Stomach smooth muscle (tissue), 2 donors: ENCODE data around the gene ORAI3.
A peak's percentile ranks its signal among the peaks of the same experiment; 100 is the strongest.

ENCODE experiments used
- H3K27ac ChIP-seq: one replicate; pipeline ENCODE4 v1.7.0; 2013; ENCODE audit warnings: mild to moderate bottlenecking, low read length, inconsistent platforms
- H3K27me3 ChIP-seq, 2 donors: one replicate each; pipeline ENCODE4 v1.7.0; 2013; ENCODE audit warnings: low read length in 2 of 2; ENCODE audit not compliant: insufficient read depth in 2 of 2, control insufficient read depth in 1 of 2
- H3K36me3 ChIP-seq, 2 donors: one replicate each; pipeline ENCODE4 v1.7.0; 2013; ENCODE audit warnings: low read length in 2 of 2; ENCODE audit not compliant: control insufficient read depth in 2 of 2, insufficient read depth in 2 of 2
- H3K4me1 ChIP-seq: one replicate; pipeline ENCODE4 v1.7.0; 2013; ENCODE audit warnings: low read length; ENCODE audit not compliant: control insufficient read depth, insufficient read depth
- H3K4me3 ChIP-seq, 2 donors: one replicate each; pipeline ENCODE4 v1.7.0; 2013; ENCODE audit warnings: low read length in 2 of 2
- H3K9ac ChIP-seq, 2 donors: one replicate each; pipeline ENCODE4 v1.7.0; 2013; ENCODE audit warnings: low read length in 2 of 2, mild to moderate bottlenecking in 1 of 2
- H3K9me3 ChIP-seq, 2 donors: one replicate each; pipeline ENCODE4 v1.7.0; 2013; ENCODE audit warnings: low read length in 2 of 2; ENCODE audit not compliant: control insufficient read depth in 2 of 2
- donor health status: healthy.
- donor health status: Pancreatic carcinoma.

Gene ORAI3

DNA sequence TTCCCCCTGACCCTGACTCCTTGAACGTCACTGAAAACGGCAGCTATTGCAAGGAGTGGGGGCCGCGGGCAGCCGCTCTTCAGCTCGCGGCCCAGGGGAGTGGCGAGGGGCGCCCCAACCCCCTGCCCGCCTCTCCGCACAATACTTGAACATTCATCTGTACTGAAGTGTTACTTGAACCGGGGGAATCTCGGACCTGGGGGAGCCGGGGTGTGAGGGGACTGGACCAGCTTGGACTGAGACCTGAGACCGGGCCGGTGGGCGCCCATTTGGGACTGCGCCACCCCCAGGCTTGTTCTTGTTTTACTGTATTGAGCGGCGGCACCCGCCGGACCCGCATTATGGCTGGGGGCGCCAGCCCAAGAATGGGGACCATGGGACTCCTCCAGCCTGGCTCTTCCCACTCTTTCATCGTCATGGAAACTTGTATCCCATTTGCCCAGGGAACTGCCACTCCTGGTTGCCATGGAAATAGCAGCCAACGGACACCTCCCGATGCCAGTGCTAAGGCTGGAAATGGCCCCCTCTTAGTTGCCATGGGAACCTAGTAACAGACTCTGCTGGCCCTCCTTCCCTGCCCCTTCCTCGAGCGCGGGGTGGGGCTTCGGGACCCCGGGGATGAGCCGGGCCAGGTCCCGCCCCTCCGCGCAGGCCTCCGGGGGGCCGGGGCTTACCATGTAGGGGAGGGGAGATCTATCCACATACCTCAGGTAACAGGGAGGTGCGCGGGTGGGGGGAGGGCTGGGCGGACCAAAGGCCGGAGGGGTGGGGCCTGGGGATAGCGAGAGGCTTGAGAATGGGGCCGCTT, 805 bp upstream of the ORAI3 start:
- Histone ChIP-seq H3K27me3 (no peaks in the 10 kb centered on the region), H3K4me1 (peaks cover 29% of the 10 kb centered on the region), H3K9ac (peak overlapping the region; percentile 69 to 81), H3K36me3 (peaks cover 3 to 8% of the 10 kb centered on the region in 2 donors), H3K27ac (peak overlapping the region; percentile 85), H3K4me3 (peak overlapping the region; percentile 80 to 93), H3K9me3 (no peaks in the 10 kb centered on the region)

DNA sequence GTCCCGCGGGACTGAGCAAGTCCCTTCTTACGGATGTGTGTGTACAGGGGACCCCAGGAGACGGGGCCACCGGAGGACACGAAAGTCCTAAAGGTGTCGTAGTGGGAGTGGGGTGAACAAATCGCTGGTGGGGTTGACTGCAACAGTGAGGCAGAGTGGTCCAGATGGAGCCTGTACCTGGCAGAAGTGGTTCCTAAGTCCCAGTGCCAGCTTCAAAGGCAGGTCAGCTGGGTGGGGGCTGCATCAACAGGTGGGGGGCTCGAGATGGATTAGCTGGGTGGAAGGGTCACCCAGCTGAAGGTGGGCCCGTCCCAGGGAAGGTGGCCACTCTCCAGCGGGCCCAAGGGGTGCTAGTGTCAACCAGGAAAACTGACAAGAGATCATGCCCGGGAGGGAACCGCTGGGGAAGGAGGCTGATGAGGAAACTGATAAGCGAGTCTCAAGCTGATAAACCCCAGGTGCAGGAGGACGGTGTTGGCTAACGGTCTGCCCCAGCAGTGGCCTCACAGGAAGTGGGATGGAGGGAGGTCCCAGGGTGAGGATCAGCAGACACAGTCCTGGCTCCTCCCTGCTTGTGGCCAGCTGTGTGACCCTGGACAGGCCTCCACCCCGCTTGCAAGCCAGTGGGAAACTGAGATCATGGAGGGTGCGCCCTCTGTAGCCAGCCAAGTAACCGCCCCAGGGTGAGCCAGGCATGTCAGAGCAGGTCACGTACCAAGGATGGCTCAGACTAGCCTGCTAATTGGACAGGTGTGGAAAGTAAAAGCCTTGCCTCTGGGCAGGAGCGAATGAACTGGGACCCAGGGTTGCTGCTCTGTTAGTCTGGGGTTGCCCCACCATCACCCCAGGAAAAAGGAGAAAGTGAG, 1.0 kb downstream of the ORAI3 start:
- Histone ChIP-seq H3K9me3 (no peaks in the 10 kb centered on the region), H3K4me3 (peak overlapping the region; percentile 80 to 93), H3K9ac (peak overlapping the region; percentile 71 to 81), H3K27me3 (no peaks in the 10 kb centered on the region), H3K36me3 (peaks cover 0 to 4% of the 10 kb centered on the region in 2 donors), H3K4me1 (peaks cover 38% of the 10 kb centered on the region), H3K27ac (peak overlapping the region; percentile 85)

DNA sequence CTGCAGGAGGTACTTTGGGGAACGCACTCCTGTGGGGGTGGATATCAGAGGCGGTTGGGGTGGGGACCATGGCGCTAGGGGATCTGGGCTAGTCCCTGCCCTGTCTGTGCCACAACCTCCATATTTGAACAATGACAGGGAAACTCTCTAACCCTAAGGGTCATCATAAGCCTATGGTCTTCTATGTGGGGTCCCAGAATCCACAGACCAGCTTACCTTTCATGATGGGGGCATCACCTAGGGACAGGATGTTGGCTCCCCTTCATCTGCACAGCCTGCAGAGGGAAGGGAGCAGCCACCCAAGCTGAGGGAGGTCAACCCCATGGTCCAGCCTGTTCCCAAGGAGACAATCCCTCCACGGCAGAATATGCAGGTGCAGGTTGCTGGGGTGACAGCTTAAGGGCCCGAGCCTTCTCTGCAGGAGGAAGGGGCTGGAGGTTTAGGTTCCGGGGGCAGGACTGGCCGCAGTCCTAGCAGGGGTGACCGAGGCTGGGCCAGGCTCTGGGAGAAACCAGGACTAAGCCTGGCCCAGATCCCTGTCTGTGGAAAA, 1.7 kb downstream of the ORAI3 start:
- H3K4me3 ChIP-seq, result peak overlapping the region; percentile 80 to 93
- H3K27ac ChIP-seq, result peak overlapping the region; percentile 85
- no peaks in the 10 kb centered on the region for H3K9me3 ChIP-seq
- peak overlapping the region in 1 of 2 donors; percentile 81 for H3K9ac ChIP-seq
- H3K36me3 ChIP-seq, result peaks cover 0 to 4% of the 10 kb centered on the region in 2 donors
- peaks cover 38% of the 10 kb centered on the region for H3K4me1 ChIP-seq
- H3K27me3 ChIP-seq, result no peaks in the 10 kb centered on the region

DNA sequence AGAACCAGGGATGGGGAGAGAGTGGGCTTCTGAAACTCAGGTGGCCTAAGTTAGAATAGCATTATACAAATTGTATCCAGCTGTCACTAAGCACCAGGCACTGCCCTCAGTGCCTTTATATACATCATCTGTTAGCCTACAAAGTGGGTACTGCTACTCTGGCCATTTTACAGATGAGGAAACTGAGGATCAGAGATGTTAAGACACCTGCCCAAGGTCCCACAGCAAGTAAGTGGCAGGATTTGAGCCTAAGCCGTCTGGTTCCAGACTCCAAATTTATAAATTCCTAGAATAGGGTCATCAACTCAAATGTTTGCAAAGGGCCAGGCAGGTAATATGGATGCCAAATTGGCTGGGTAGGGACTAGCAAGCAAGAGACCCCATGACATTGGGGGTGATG, 2.3 kb downstream of the ORAI3 start:
- H3K36me3 ChIP-seq, result peaks cover 0 to 4% of the 10 kb centered on the region in 2 donors
- no peaks in the 10 kb centered on the region for H3K9me3 ChIP-seq
- no peak overlapping the region for H3K9ac ChIP-seq
- H3K27ac ChIP-seq, result peak overlapping the region; percentile 85
- peaks cover 38% of the 10 kb centered on the region for H3K4me1 ChIP-seq
- H3K27me3 ChIP-seq, result no peaks in the 10 kb centered on the region
- peak overlapping the region in 1 of 2 donors; percentile 80 for H3K4me3 ChIP-seq

DNA sequence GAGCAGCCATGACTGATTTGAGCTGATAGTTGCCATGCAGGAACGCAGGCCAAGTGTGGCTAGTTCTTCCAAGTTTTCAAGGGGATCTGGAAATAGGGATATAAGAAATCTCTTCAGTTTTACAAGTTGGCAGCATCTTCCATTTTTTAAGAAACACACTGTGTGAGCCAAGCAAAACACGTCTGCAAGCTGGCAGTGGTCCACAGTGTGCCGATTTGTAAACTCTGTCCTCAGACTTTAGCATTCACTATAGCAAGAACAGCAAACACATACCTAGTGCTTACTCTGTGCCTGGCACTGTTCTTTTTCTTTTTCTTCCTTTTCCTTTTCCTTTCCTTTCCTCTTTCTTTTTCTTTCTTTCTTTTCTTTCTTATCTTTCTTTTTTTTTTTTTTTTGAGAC, 2.9 kb downstream of the ORAI3 start:
- no peaks in the 10 kb centered on the region for H3K27me3 ChIP-seq
- H3K9ac ChIP-seq, result peak overlapping the region in 1 of 2 donors; percentile 5
- no peak overlapping the region for H3K4me3 ChIP-seq
- H3K4me1 ChIP-seq, result peaks cover 42% of the 10 kb centered on the region
- peaks cover 0 to 4% of the 10 kb centered on the region in 2 donors for H3K36me3 ChIP-seq
- peak overlapping the region; percentile 85 for H3K27ac ChIP-seq
- no peaks in the 10 kb centered on the region for H3K9me3 ChIP-seq

DNA sequence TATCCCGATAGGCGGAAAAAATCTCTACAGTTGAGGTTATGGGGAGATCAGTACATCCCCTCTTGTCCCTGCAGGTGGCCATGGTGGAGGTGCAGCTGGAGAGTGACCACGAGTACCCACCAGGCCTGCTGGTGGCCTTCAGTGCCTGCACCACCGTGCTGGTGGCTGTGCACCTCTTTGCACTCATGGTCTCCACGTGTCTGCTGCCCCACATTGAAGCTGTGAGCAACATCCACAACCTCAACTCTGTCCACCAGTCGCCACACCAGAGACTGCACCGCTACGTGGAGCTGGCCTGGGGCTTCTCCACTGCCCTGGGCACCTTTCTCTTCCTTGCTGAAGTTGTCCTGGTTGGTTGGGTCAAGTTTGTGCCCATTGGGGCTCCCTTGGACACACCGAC, 4.2 kb downstream of the ORAI3 start:
- Histone ChIP-seq H3K27me3 (no peaks in the 10 kb centered on the region), H3K9ac (no peak overlapping the region), H3K4me1 (peaks cover 40% of the 10 kb centered on the region), H3K9me3 (no peaks in the 10 kb centered on the region), H3K4me3 (no peak overlapping the region), H3K27ac (peak overlapping the region; percentile 41), H3K36me3 (no peaks in the 10 kb centered on the region)

DNA sequence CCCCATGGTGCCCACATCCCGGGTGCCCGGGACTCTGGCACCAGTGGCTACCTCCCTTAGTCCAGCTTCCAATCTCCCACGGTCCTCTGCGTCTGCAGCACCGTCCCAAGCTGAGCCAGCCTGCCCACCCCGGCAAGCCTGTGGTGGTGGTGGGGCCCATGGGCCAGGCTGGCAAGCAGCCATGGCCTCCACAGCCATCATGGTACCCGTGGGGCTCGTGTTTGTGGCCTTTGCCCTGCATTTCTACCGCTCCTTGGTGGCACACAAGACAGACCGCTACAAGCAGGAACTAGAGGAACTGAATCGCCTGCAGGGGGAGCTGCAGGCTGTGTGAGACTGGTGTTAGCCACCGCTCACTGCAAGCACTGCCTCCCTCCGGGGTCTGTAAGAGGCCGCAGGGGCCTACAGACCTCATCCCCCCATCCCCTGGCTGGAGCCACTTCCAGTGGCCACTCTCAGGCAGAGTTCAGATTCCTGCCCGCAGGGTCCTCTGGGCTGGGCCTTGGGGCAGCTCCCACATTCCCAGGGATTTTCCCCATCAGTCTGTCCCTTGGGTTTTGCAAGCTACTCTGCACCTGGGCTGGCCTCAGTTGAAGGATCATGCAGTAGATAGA, 4.8 kb downstream of the ORAI3 start:
- no peaks in the 10 kb centered on the region for H3K36me3 ChIP-seq
- H3K4me3 ChIP-seq, result no peak overlapping the region
- H3K9ac ChIP-seq, result no peak overlapping the region
- no peaks in the 10 kb centered on the region for H3K27me3 ChIP-seq
- peak overlapping the region; percentile 41 for H3K27ac ChIP-seq
- peaks cover 43% of the 10 kb centered on the region for H3K4me1 ChIP-seq
- H3K9me3 ChIP-seq, result no peaks in the 10 kb centered on the region

DNA sequence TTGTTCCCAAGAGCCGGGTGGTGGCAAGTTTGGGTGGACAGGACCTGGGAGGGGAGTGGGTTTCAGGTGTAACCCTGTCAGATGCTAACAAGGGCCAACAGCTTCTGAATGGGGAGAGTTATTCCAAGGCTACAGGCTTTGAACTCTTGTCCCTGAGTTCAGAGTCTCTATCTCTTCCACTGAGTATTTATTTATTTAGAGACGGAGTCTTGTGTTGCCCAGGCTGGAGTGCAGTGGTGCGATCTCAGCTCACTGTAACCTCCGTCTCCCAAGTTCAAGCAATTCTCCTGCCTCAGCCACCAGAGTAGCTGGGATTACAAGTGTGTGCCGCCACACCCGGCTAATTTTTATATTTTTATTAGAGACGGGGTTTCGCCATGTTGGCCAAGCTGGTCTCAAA, 6.1 kb downstream of the ORAI3 start:
- Histone ChIP-seq H3K9ac (no peak overlapping the region), H3K4me1 (peaks cover 46% of the 10 kb centered on the region), H3K9me3 (no peaks in the 10 kb centered on the region), H3K27me3 (no peaks in the 10 kb centered on the region), H3K4me3 (no peak overlapping the region), H3K36me3 (peaks cover 4 to 8% of the 10 kb centered on the region in 2 donors), H3K27ac (no peak overlapping the region)

DNA sequence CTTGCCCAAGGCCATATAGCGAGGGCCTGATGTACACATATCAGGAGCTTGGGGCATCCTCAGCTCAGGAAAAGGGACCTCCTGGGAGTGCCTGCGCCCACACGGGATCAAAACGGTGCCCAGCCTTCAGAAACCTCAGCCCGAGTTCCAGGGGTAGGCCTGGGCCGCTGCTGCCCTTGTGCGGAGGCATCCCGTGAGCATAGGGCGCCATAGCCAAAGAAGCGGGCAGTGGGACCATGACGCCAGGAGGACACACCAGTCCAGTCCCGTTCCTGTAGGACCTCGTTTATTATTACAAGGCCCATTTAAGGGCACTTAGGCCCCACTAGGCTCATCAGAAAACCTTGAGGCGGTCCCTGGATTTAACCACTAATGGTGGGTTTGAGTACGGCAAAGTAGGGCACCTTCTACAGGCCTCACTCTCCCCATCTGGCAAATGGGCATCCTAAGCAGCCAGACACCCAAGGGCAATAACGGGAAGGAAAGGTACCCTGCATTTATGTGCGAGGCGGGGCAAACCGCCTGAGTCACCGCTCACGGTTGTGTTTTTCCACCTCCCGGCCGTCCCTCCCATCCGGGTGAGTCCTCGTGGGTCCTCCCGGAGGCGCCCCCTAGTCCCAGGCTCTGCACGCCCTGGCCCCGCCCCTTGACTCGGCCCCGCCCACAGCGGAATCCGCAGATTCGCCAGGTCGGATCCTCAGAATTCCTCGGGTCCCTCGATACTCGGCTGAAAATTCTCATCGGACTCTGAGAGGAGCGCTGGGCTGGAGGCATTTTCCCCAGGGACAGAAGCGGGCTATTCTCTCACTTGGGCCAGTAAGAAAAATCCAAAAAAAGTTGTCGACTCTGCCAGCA, 8.0 kb downstream of the ORAI3 start:
- peak overlapping the region; percentile 91 to 98 for H3K4me3 ChIP-seq
- peak overlapping the region; percentile 97 for H3K27ac ChIP-seq
- no peaks in the 10 kb centered on the region for H3K27me3 ChIP-seq
- no peaks in the 10 kb centered on the region for H3K9me3 ChIP-seq
- peaks cover 28% of the 10 kb centered on the region for H3K4me1 ChIP-seq
- H3K36me3 ChIP-seq, result peaks cover 18 to 25% of the 10 kb centered on the region in 2 donors
- H3K9ac ChIP-seq, result peak overlapping the region; percentile 98 to 99
